Panc1 (cell line): ENCODE data around the gene ADAM11. TPM values are rescaled to one million over a fixed set of nuclear protein-coding genes. Genes with fewer than 3 reads are reported as not detected.

Experiments used
- ATAC-seq: fragments of 200-7000 bp; cut with Tn5 transposase; 2 replicates; pipeline ENCODE4 v1.9.1; 2020; ENCODE audit warnings: mild to moderate bottlenecking, moderate library complexity
- BruUV-seq: library from RNA; stranded (reverse); fragments of 400-500 nt; replicated peaks from 2 replicates; lab custom pipeline; 2021; lab: Mats Ljungman, UMichigan
- CTCF ChIA-PET: fragments of 300-600 bp; sonication (Branson Sonifier 250); formaldehyde crosslinking; loops from one replicate; lab custom pipeline; 2022; ENCODE audit warnings: antibody characterized with exemption; lab: Charles Lee
- POLR2A ChIA-PET: fragments of 300-600 bp; sonication (Branson Sonifier 250); formaldehyde crosslinking; loops from one replicate; lab custom pipeline; 2022; ENCODE audit warnings: antibody characterized with exemption; lab: Charles Lee
- DNase-seq: peaks from one replicate; pipeline ENCODE4 v3.0.0-alpha.2; 2010; ENCODE audit warnings: low read depth, low spot score
- H3K27ac ChIP-seq: 2 replicates; pipeline ENCODE4 v1.5.1; 2011; ENCODE audit warnings: mild to moderate bottlenecking, low read length, inconsistent platforms
- H3K27me3 ChIP-seq: fragments of 200-500 bp; sonication (Bioruptor generic); 2 replicates; pipeline ENCODE4 v1.6.0; 2014; ENCODE audit warnings: low read length, inconsistent platforms; ENCODE audit not compliant: control insufficient read depth, insufficient read depth
- H3K36me3 ChIP-seq: fragments of 200-500 bp; sonication (Bioruptor generic); 2 replicates; pipeline ENCODE4 v1.5.1; 2014; ENCODE audit warnings: inconsistent platforms, mild to moderate bottlenecking, low read length, moderate library complexity; ENCODE audit not compliant: control insufficient read depth, insufficient read depth
- H3K4me1 ChIP-seq: 2 replicates; pipeline ENCODE4 v1.5.1; 2011; ENCODE audit warnings: inconsistent platforms, mild to moderate bottlenecking, low read length, moderate library complexity; ENCODE audit not compliant: control insufficient read depth, insufficient read depth
- H3K4me3 ChIP-seq, 2 experiments: 2 replicates each; pipeline ENCODE4 v1.5.1; 2011 to 2012; ENCODE audit warnings: low read depth in 2 of 2, low read length in 2 of 2, mild to moderate bottlenecking in 2 of 2, inconsistent platforms in 1 of 2, moderate library complexity in 1 of 2
- H3K9me3 ChIP-seq: fragments of 200-500 bp; sonication (Bioruptor generic); 2 replicates; pipeline ENCODE4 v1.5.1; 2014; ENCODE audit warnings: low read depth, mild to moderate bottlenecking, inconsistent platforms, low read length, moderate library complexity; ENCODE audit not compliant: control insufficient read depth, insufficient read depth
- POLR2AphosphoS5 ChIP-seq: IDR thresholded peaks from 2 replicates; pipeline ENCODE4 v1.6.1; 2012; ENCODE audit warnings: mild to moderate bottlenecking, low read depth, low read length, moderate library complexity
- SIN3A ChIP-seq: IDR thresholded peaks from 2 replicates; pipeline ENCODE4 v1.6.1; 2012; ENCODE audit warnings: low read depth, mild to moderate bottlenecking, low read length, moderate library complexity, borderline replicate concordance; ENCODE audit not compliant: insufficient read depth
- TCF7L2 ChIP-seq: IDR thresholded peaks from 2 replicates; pipeline ENCODE4 v1.6.1; 2011; ENCODE audit warnings: mild to moderate bottlenecking, low read depth, low read length, inconsistent platforms
- in situ Hi-C: cut with HindIII; loops from 2 replicates; pipeline ENCODE4 v1.10.0; 2016; ENCODE audit warnings: low sequenced_read_pairs, low pct_unique_long_range_greater_than_20kb
- intact Hi-C: fragments of 100-400 bp; cut with micrococcal nuclease; formaldehyde crosslinking; loops from one replicate; pipeline ENCODE4 v1.10.0; 2022; ENCODE audit not compliant: unreplicated experiment
- total RNA-seq: library from RNA; stranded (reverse); gene quantifications from one replicate; pipeline ENCODE4 v1.2.1, GENCODE V29; 2021; ENCODE audit not compliant: unreplicated experiment
- TF ChIP-seq, protein P1 (sequence below), 2 experiments: IDR thresholded peaks; 2 replicates each; pipeline ENCODE4 v1.6.1; 2011 to 2012; ENCODE audit warnings: low read depth in 2 of 2, control low read depth in 1 of 2, low read length in 1 of 2, mild to moderate bottlenecking in 1 of 2, moderate library complexity in 1 of 2; ENCODE audit not compliant: insufficient read depth in 1 of 2
- TF ChIP-seq, protein P2 (sequence below): fragments of 450-650 bp; IDR thresholded peaks from 2 replicates; pipeline ENCODE4 v1.5.1; 2017; ENCODE audit warnings: mild to moderate bottlenecking

Gene ADAM11
- total RNA-seq, 1 experiment from 2014 or later = 3.5 TPM

GRCh38 chr17:44779211-44780025 is 20.6 kb downstream of the ADAM11 start:
- ATAC-seq = peak; percentile 61
- H3K9me3 ChIP-seq = no peaks in the 10 kb centered on the region
- no peaks in the 10 kb centered on the region for H3K27me3 ChIP-seq
- ChIA-PET POLR2A (interaction anchor here (0.6 kb wide), 1 partner anchor 24 kb away, joined by 4 read pairs; no protein-coding TSS in a partner anchor), CTCF (interaction anchor here (0.6 to 1.6 kb wide), 5 partner anchors 19 to 222 kb away, joined by 3 to 4 read pairs (median 4); no protein-coding TSS in a partner anchor)
- H3K4me1 ChIP-seq = peaks cover 3% of the 10 kb centered on the region
- no TSS peak for BruUV-seq
- intact Hi-C loops = loop anchor here (5.0 kb wide), 1 partner anchor 88 kb away; no protein-coding TSS in a partner anchor
- H3K4me3 ChIP-seq = peak overlapping the region; percentile 42 to 56
- no peak for DNase-seq
- in situ Hi-C loops = no loop called here
- peak overlapping the region; percentile 54; the same call in 1 of the 2 replicates for H3K27ac ChIP-seq
- no peaks in the 10 kb centered on the region for H3K36me3 ChIP-seq
- TF ChIP-seq SIN3A = no peak
- TF ChIP-seq, protein P1, sequence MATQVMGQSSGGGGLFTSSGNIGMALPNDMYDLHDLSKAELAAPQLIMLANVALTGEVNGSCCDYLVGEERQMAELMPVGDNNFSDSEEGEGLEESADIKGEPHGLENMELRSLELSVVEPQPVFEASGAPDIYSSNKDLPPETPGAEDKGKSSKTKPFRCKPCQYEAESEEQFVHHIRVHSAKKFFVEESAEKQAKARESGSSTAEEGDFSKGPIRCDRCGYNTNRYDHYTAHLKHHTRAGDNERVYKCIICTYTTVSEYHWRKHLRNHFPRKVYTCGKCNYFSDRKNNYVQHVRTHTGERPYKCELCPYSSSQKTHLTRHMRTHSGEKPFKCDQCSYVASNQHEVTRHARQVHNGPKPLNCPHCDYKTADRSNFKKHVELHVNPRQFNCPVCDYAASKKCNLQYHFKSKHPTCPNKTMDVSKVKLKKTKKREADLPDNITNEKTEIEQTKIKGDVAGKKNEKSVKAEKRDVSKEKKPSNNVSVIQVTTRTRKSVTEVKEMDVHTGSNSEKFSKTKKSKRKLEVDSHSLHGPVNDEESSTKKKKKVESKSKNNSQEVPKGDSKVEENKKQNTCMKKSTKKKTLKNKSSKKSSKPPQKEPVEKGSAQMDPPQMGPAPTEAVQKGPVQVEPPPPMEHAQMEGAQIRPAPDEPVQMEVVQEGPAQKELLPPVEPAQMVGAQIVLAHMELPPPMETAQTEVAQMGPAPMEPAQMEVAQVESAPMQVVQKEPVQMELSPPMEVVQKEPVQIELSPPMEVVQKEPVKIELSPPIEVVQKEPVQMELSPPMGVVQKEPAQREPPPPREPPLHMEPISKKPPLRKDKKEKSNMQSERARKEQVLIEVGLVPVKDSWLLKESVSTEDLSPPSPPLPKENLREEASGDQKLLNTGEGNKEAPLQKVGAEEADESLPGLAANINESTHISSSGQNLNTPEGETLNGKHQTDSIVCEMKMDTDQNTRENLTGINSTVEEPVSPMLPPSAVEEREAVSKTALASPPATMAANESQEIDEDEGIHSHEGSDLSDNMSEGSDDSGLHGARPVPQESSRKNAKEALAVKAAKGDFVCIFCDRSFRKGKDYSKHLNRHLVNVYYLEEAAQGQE (IDR thresholded peaks at IDR 0.05; ENCODE audit: insufficient read depth in 1 of 2, low read depth in 2 of 2, low read length in 1 of 2) = no peak
- TF ChIP-seq, protein P2, sequence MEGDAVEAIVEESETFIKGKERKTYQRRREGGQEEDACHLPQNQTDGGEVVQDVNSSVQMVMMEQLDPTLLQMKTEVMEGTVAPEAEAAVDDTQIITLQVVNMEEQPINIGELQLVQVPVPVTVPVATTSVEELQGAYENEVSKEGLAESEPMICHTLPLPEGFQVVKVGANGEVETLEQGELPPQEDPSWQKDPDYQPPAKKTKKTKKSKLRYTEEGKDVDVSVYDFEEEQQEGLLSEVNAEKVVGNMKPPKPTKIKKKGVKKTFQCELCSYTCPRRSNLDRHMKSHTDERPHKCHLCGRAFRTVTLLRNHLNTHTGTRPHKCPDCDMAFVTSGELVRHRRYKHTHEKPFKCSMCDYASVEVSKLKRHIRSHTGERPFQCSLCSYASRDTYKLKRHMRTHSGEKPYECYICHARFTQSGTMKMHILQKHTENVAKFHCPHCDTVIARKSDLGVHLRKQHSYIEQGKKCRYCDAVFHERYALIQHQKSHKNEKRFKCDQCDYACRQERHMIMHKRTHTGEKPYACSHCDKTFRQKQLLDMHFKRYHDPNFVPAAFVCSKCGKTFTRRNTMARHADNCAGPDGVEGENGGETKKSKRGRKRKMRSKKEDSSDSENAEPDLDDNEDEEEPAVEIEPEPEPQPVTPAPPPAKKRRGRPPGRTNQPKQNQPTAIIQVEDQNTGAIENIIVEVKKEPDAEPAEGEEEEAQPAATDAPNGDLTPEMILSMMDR = peak; percentile 95
- no peak for TF ChIP-seq POLR2AphosphoS5

- H3K36me3 ChIP-seq = no peaks in the 10 kb centered on the region
- no peak for TF ChIP-seq TCF7L2
- no peak for TF ChIP-seq POLR2AphosphoS5
- TF ChIP-seq, protein P2 = no peak
- TF ChIP-seq, protein P1 (IDR thresholded peaks at IDR 0.05; ENCODE audit: insufficient read depth in 1 of 2, low read depth in 2 of 2, low read length in 1 of 2) = no peak
- no peak for TF ChIP-seq SIN3A
- H3K27me3 ChIP-seq = no peaks in the 10 kb centered on the region
- intact Hi-C loops (no loop called here), in situ Hi-C loops (no loop called here)
- no peak for DNase-seq
- no peak for ATAC-seq
- H3K4me1 ChIP-seq = peaks cover 3% of the 10 kb centered on the region
- no peak overlapping the region for H3K27ac ChIP-seq
- no peaks in the 10 kb centered on the region for H3K9me3 ChIP-seq
- no TSS peak for BruUV-seq
- H3K4me3 ChIP-seq = no peak overlapping the region
- POLR2A ChIA-PET = no interaction called here
- CTCF ChIA-PET = interaction anchor here (0.6 to 1.6 kb wide), 3 partner anchors 46 to 222 kb away, joined by 4 read pairs; no protein-coding TSS in a partner anchor
Observed at GRCh38 chr17:44780161-44780560, 21.4 kb downstream of the ADAM11 start.
